ENCODE data around the gene RIC8B. TPM values are rescaled to one million over a fixed set of nuclear protein-coding genes. Genes with fewer than 3 reads are reported as not detected.

RIC8B gene
- total and polyA plus RNA-seq, 2 of the 13 experiments (the other 11 are each of a cell fraction or from before 2014, with no cell fraction given): 5.1 to 7.5 TPM

- TF ChIP-seq POLR2AphosphoS2 (IDR thresholded peaks at IDR 0.05; ENCODE audit: low read depth, low read length) (no peak), NBN (conservative IDR thresholded peaks at IDR 0.05) (no peak), HIC2 (CRISPR knock-in tag; IDR thresholded peaks at IDR 0.05; ENCODE audit: low read depth) (no peak), ZNF749 (CRISPR knock-in tag; IDR thresholded peaks at IDR 0.05; ENCODE audit: borderline replicate concordance) (no peak), ZSCAN31 (CRISPR knock-in tag; IDR thresholded peaks at IDR 0.05; ENCODE audit: low read depth) (no peak)
Measured at GRCh38 chr12:106885026-106885425, 110.5 kb downstream of the RIC8B start (continued).

- CTCF ChIA-PET (ENCODE audit: low intra/inter-chr PET ratio, low total read pairs): no interaction called here
- H3K4me3 ChIP-seq (replicated peaks in 1 of 3; ENCODE audit: insufficient read depth in 1 of 3, low read depth in 2 of 3, low read length in 3 of 3): no peak overlapping the region
- H3K27ac ChIP-seq (ENCODE audit: extremely low read length, insufficient read depth, low read length): no peak overlapping the region
- in situ Hi-C loops (cut with HindIII; ENCODE audit: extremely low pct_ligation_motif_present, low pct_unique_long_range_greater_than_20kb): no loop called here
- FAIRE-seq (no peak), DNase-seq (ENCODE audit: low spot score) (no peak), ATAC-seq (no peak)
- POLR2A ChIA-PET: no interaction called here
- H3K79me2 ChIP-seq (ENCODE audit: insufficient read depth, low read length): no peaks in the 10 kb centered on the region
- H4K20me1 ChIP-seq (ENCODE audit: insufficient read depth, low read length): no peaks in the 10 kb centered on the region
- BruUV-seq (replicated peaks): no TSS peak
- H3K36me3 ChIP-seq (replicated peaks in 1 of 2; ENCODE audit: control insufficient read depth in 1 of 2, insufficient read depth in 2 of 2, low read length in 2 of 2): peaks cover 6 to 31% of the 10 kb centered on the region in 2 experiments
- no peak overlapping the region for H3K9ac ChIP-seq (ENCODE audit: insufficient read depth, low read depth, low read length)
- no peaks in the 10 kb centered on the region; a peak in 1 of 5 replicates for H3K27me3 ChIP-seq (ENCODE audit: control insufficient read depth in 1 of 2, insufficient read depth in 2 of 2, low read length in 2 of 2)
- no peaks in the 10 kb centered on the region for H3K9me3 ChIP-seq (ENCODE audit: low read length)
- intact Hi-C loops (cut with micrococcal nuclease; ENCODE audit: unreplicated experiment): no loop called here
- H3K4me2 ChIP-seq (ENCODE audit: low read depth, low read length): no peak overlapping the region
- TF ChIP-seq MAFF (IDR thresholded peaks at IDR 0.05; ENCODE audit: low read depth, low read length) (peak; percentile 90), MAFK (conservative IDR thresholded peaks at IDR 0.05 in 1 of 2, IDR thresholded peaks at IDR 0.05 in 1 of 2; ENCODE audit: low read length in 2 of 2) (peak; percentile 89 to 94), MIER3 (CRISPR knock-in tag; IDR thresholded peaks at IDR 0.05; ENCODE audit: borderline replicate concordance) (no peak)
- H2AFZ ChIP-seq (ENCODE audit: low read length): no peak overlapping the region
- H3K4me1 ChIP-seq (ENCODE audit: insufficient read depth, low read length): 0 out of 2 replicates have a peak, but pooled peaks cover 4% of the 10 kb centered on the region
- WGBS (ENCODE audit: low lambda C conversion rate): 97% methylated on average over 4 of the region's 4 CpGs
Measured at GRCh38 chr12:106885541-106886249, 111.2 kb downstream of the RIC8B start.

Measured in HepG2 (cell line).